CD14-positive monocyte (primary cell): ENCODE results near the gene FKBP2. TPM values are rescaled to one million over a fixed set of nuclear protein-coding genes. Genes with fewer than 3 reads are reported as not detected.
A peak's percentile ranks its signal among the peaks of the same experiment; 100 is the strongest.

Experiments
- DNase-seq, 3 donors: peaks; one replicate each; pipeline ENCODE4 v3.0.0-alpha.2; 2011 to 2022
- H2AFZ ChIP-seq: 2 replicates; pipeline ENCODE4 v1.6.0; 2012; ENCODE audit warnings: mild to moderate bottlenecking, low read depth, low read length, inconsistent platforms; ENCODE audit not compliant: insufficient read depth, poor library complexity, severe bottlenecking
- H3K27ac ChIP-seq, 2 donors: 1 replicate in 1 of 2; 2 replicates in 1 of 2; pipeline ENCODE4 v1.5.1; 2012 to 2013; ENCODE audit warnings: low read length in 2 of 2, control low read depth in 1 of 2, inconsistent platforms in 1 of 2, low read depth in 1 of 2, mild to moderate bottlenecking in 1 of 2
- H3K27me3 ChIP-seq, 2 donors: one replicate each; pipeline versions ENCODE4 v1.6.0 to v1.6.1; 2011 to 2013; ENCODE audit warnings: low read length in 2 of 2; ENCODE audit not compliant: control insufficient read depth in 2 of 2, insufficient read depth in 2 of 2
- H3K36me3 ChIP-seq, 2 donors: replicated peaks in 1 of 2; 1 replicate in 1 of 2; 2 replicates in 1 of 2; pipeline versions ENCODE4 v1.5.1 to v1.6.1; 2012 to 2013; ENCODE audit warnings: low read length in 2 of 2, control low read depth in 1 of 2, inconsistent platforms in 1 of 2, mild to moderate bottlenecking in 1 of 2; ENCODE audit not compliant: insufficient read depth in 2 of 2, control insufficient read depth in 1 of 2
- H3K4me1 ChIP-seq, 2 donors: 1 replicate in 1 of 2; 2 replicates in 1 of 2; pipeline versions ENCODE4 v1.5.1 to v1.6.1; 2012 to 2013; ENCODE audit warnings: low read length in 2 of 2, control low read depth in 1 of 2, inconsistent platforms in 1 of 2, mild to moderate bottlenecking in 1 of 2, moderate library complexity in 1 of 2; ENCODE audit not compliant: insufficient read depth in 2 of 2, control insufficient read depth in 1 of 2
- H3K4me2 ChIP-seq: replicated peaks from 2 replicates; pipeline ENCODE3; 2012; ENCODE audit warnings: low read length, moderate library complexity, mild to moderate bottlenecking; ENCODE audit not compliant: poor library complexity, severe bottlenecking; ENCODE audit errors: extremely low read depth
- H3K4me3 ChIP-seq, 3 experiments: fragments of 200-600 bp in 1 of 3; sonication (generic) in 1 of 3; replicated peaks in 1 of 3; 1 replicate in 2 of 3; 2 replicates in 1 of 3; pipeline ENCODE4 v1.5.1; 2011 to 2013; ENCODE audit warnings: low read length in 3 of 3, mild to moderate bottlenecking in 3 of 3, control low read depth in 2 of 3, low read depth in 2 of 3, inconsistent platforms in 1 of 3, moderate library complexity in 1 of 3
- H3K79me2 ChIP-seq: 2 replicates; pipeline ENCODE4 v1.6.0; 2012; ENCODE audit warnings: mild to moderate bottlenecking, control low read depth, inconsistent platforms, low read length, moderate library complexity; ENCODE audit not compliant: insufficient read depth
- H3K9ac ChIP-seq: 2 replicates; pipeline ENCODE4 v1.6.0; 2017; ENCODE audit warnings: low read length, mild to moderate bottlenecking; ENCODE audit not compliant: insufficient read depth, poor library complexity, severe bottlenecking
- H3K9me3 ChIP-seq, 2 donors: replicated peaks in 1 of 2; 1 replicate in 1 of 2; 2 replicates in 1 of 2; pipeline versions ENCODE4 v1.5.1 to v1.6.1; 2012 to 2013; ENCODE audit warnings: low read length in 2 of 2, control low read depth in 1 of 2; ENCODE audit not compliant: control insufficient read depth in 1 of 2, insufficient read depth in 1 of 2
- H4K20me1 ChIP-seq: 2 replicates; pipeline ENCODE4 v1.6.0; 2012; ENCODE audit warnings: mild to moderate bottlenecking, low read length, control low read depth, moderate library complexity; ENCODE audit not compliant: insufficient read depth
- H3K27ac Mint-ChIP-seq, 7 donors: one replicate each; pipeline ENCODE4 v1.8.0; 2020; ENCODE audit warnings: mild to moderate bottlenecking in 7 of 7, mixed read lengths in 7 of 7, moderate library complexity in 6 of 7, inconsistent platforms in 2 of 7
- H3K27me3 Mint-ChIP-seq, 3 donors: one replicate each; pipeline ENCODE4 v1.8.0; 2021 to 2022; ENCODE audit warnings: low read depth in 3 of 3, mild to moderate bottlenecking in 3 of 3, mixed read lengths in 3 of 3, moderate library complexity in 3 of 3, inconsistent platforms in 1 of 3
- H3K36me3 Mint-ChIP-seq, 2 donors: one replicate each; pipeline ENCODE4 v1.8.0; 2020; ENCODE audit warnings: mixed read lengths in 2 of 2, inconsistent platforms in 1 of 2, mild to moderate bottlenecking in 1 of 2
- H3K4me1 Mint-ChIP-seq: one replicate; pipeline ENCODE4 v1.8.0; 2020; ENCODE audit warnings: mild to moderate bottlenecking, mixed read lengths
- H3K4me3 Mint-ChIP-seq, 2 donors: one replicate each; pipeline ENCODE4 v1.8.0; 2020; ENCODE audit warnings: mild to moderate bottlenecking in 2 of 2, mixed read lengths in 2 of 2, moderate library complexity in 1 of 2
- H3K9me3 Mint-ChIP-seq, 7 donors: one replicate each; pipeline ENCODE4 v1.8.0; 2020 to 2022; ENCODE audit warnings: mixed read lengths in 7 of 7, mild to moderate bottlenecking in 6 of 7, moderate library complexity in 6 of 7, inconsistent platforms in 2 of 7
- CTCF ChIP-seq: fragments of 200-600 bp; IDR thresholded peaks from one replicate; pipeline ENCODE4 v1.8.0; 2022; ENCODE audit warnings: antibody characterized with exemption, mild to moderate bottlenecking
- WGBS: methylation state at CpG from one replicate; pipeline ENCODE4 v1.1.5; 2013; ENCODE audit warnings: missing lambda C conversion rate; ENCODE audit not compliant: insufficient coverage; 5-methylcytosine and 5-hydroxymethylcytosine counted together
- intact Hi-C, 2 donors: fragments of 100-400 bp; cut with micrococcal nuclease; formaldehyde crosslinking; loops; one replicate each; pipeline versions ENCODE4 v1.15.0 to v1.15.1; 2023
- polyA plus RNA-seq, 3 donors: library from polyadenylated mRNA; depleted of rRNA in 1 of 3; unstranded in 2 of 3; stranded (reverse) in 1 of 3; fragments of 300-500 nt in 2 of 3; fragments of >200 nt in 1 of 3; fragmentation: Illumina TruSeq in 2 of 3; gene quantifications; 1 replicate in 2 of 3; 2 replicates in 1 of 3; pipeline ENCODE4 v1.2.3, GENCODE V29; 2012 to 2021

Gene FKBP2
- polyA plus RNA-seq, 3 donors, result 38.9 to 80.7 (median 71.1) TPM

- peaks cover 12 to 13% of the 10 kb centered on the region in 2 donors for H3K4me1 ChIP-seq
- H2AFZ ChIP-seq, result no peak overlapping the region
- H3K4me2 ChIP-seq, result no peak overlapping the region
- no peak overlapping the region for H3K9ac ChIP-seq
- no peaks in the 10 kb centered on the region for H3K27me3 Mint-ChIP-seq
- no peak for TF ChIP-seq CTCF
- H3K27ac Mint-ChIP-seq, result peak overlapping the region in 1 of 7 donors; percentile 59
- H4K20me1 ChIP-seq, result peaks cover 7% of the 10 kb centered on the region
- H3K27me3 ChIP-seq, result no peaks in the 10 kb centered on the region
- no peak overlapping the region for H3K4me3 Mint-ChIP-seq
- no peaks in the 10 kb centered on the region for H3K9me3 ChIP-seq
- intact Hi-C loops, result no loop called here
- peaks cover 57 to 79% of the 10 kb centered on the region in 2 donors for H3K36me3 Mint-ChIP-seq
- no peaks in the 10 kb centered on the region for H3K79me2 ChIP-seq
- H3K9me3 Mint-ChIP-seq, result peaks cover 0 to 4% (median 0%) of the 10 kb centered on the region in 7 donors
- WGBS, result 87% methylated on average over 24 of the region's 29 CpGs
- H3K27ac ChIP-seq, result no peak overlapping the region
- H3K4me1 Mint-ChIP-seq, result peaks cover 10% of the 10 kb centered on the region
- no peak overlapping the region for H3K4me3 ChIP-seq
- no peak for DNase-seq
- H3K36me3 ChIP-seq, result peaks cover 80 to 83% of the 10 kb centered on the region in 2 donors
These were observed 22.4 kb downstream of the FKBP2 start for GRCh38 chr11:64263021-64263946.

- WGBS, result 96% methylated on average over 6 of the region's 8 CpGs
- Histone ChIP-seq H3K4me3 (no peak overlapping the region), H3K4me2 (no peak overlapping the region), H3K79me2 (no peaks in the 10 kb centered on the region), H2AFZ (no peak overlapping the region), H3K9me3 (no peaks in the 10 kb centered on the region), H3K27ac (no peak overlapping the region), H3K4me1 (peaks cover 19 to 20% of the 10 kb centered on the region in 2 donors), H4K20me1 (peaks cover 7% of the 10 kb centered on the region), H3K27me3 (no peaks in the 10 kb centered on the region), H3K9ac (no peak overlapping the region), H3K36me3 (peaks cover 74 to 77% of the 10 kb centered on the region in 2 donors)
- TF ChIP-seq CTCF, result no peak
- no peak overlapping the region for H3K4me3 Mint-ChIP-seq
- DNase-seq, result no peak
- intact Hi-C loops, result no loop called here
- no peak overlapping the region for H3K27ac Mint-ChIP-seq
- peaks cover 0 to 4% (median 0%) of the 10 kb centered on the region in 7 donors for H3K9me3 Mint-ChIP-seq
- no peaks in the 10 kb centered on the region for H3K27me3 Mint-ChIP-seq
- peaks cover 17% of the 10 kb centered on the region for H3K4me1 Mint-ChIP-seq
- peaks cover 52 to 73% of the 10 kb centered on the region in 2 donors for H3K36me3 Mint-ChIP-seq
These were observed 23.0 kb downstream of the FKBP2 start for GRCh38 chr11:64263947-64264317.
